Testis (tissue), 2 donors: Measurements from ENCODE around the gene SEC22C.

Experiments
- CTCF ChIP-seq, 3 experiments: fragments of 450-650 bp in 2 of 3; fragments of 200-600 bp in 1 of 3; sonication (generic) in 1 of 3; IDR thresholded peaks; one replicate each; pipeline ENCODE4 v1.5.1; 2016 to 2019; ENCODE audit warnings: antibody characterized with exemption in 3 of 3, mild to moderate bottlenecking in 2 of 3, moderate library complexity in 1 of 3
- POLR2A ChIP-seq: fragments of 450-650 bp; IDR thresholded peaks from one replicate; pipeline ENCODE4 v1.6.1; 2017; ENCODE audit warnings: antibody characterized with exemption, mild to moderate bottlenecking, moderate library complexity

GRCh38 chr3:42539871-42540714 lies 41.7 kb downstream of the SEC22C start:
- TF ChIP-seq CTCF (IDR thresholded peaks at IDR 0.05) (peak; percentile 57 to 83 (median 65)), POLR2A (no peak)
